SK-N-SH treated with all-trans-retinoic acid at 6 μM for 48 hours (cell line): ENCODE measurements around the gene SNX9.
"Not testable (repeated sequence)": the region's sequence is repeated elsewhere in the genome, so short reads cannot be mapped to it uniquely, and the experiment has no call there.

Source experiments
- ATAC-seq: fragments of 200-7000 bp; cut with Tn5 transposase; 3 replicates; pipeline ENCODE4 v1.9.1; 2020; ENCODE audit warnings: mild to moderate bottlenecking, moderate library complexity
- ARNTL ChIP-seq: fragments of 450-650 bp; formaldehyde crosslinking; IDR thresholded peaks from 2 replicates; pipeline ENCODE4 v1.5.0; 2020; ENCODE audit warnings: low read depth, mild to moderate bottlenecking, moderate library complexity, borderline replicate concordance
- BACH2 ChIP-seq: fragments of 250-450 bp; sonication (Bioruptor Pico); IDR thresholded peaks from 2 replicates; pipeline ENCODE4 v1.9.0; 2021; ENCODE audit warnings: mild to moderate bottlenecking, borderline replicate concordance
- CREB5 ChIP-seq: fragments of 250-450 bp; sonication (Bioruptor Pico); IDR thresholded peaks from 2 replicates; pipeline ENCODE4 v1.5.1; 2020; ENCODE audit warnings: low read depth, mild to moderate bottlenecking, moderate library complexity
- CSDC2 ChIP-seq: fragments of 250-450 bp; sonication (Bioruptor Pico); IDR thresholded peaks from 2 replicates; pipeline ENCODE4 v1.5.0; 2020; ENCODE audit warnings: mild to moderate bottlenecking, moderate library complexity
- ESRRG ChIP-seq: fragments of 250-450 bp; sonication (Bioruptor Pico); IDR thresholded peaks from 2 replicates; pipeline ENCODE4 v1.6.1; 2021; ENCODE audit warnings: mild to moderate bottlenecking
- GLIS3 ChIP-seq: fragments of 250-450 bp; sonication (Bioruptor Pico); IDR thresholded peaks from 2 replicates; pipeline ENCODE4 v1.5.0; 2020; ENCODE audit warnings: mild to moderate bottlenecking, moderate library complexity
- ISL1 ChIP-seq: fragments of 250-450 bp; sonication (Bioruptor Pico); IDR thresholded peaks from 2 replicates; pipeline ENCODE4 v2.1.2; 2022; ENCODE audit warnings: mild to moderate bottlenecking, moderate library complexity
- OSR1 ChIP-seq: fragments of 250-450 bp; sonication (Bioruptor Pico); IDR thresholded peaks from 2 replicates; pipeline ENCODE4 v1.8.0; 2022; ENCODE audit warnings: moderate library complexity, mild to moderate bottlenecking, inconsistent platforms
- POU6F1 ChIP-seq: fragments of 250-450 bp; sonication (Bioruptor Pico); IDR thresholded peaks from 2 replicates; pipeline ENCODE4 v1.8.0; 2021; ENCODE audit warnings: low read depth, mild to moderate bottlenecking, moderate library complexity, borderline replicate concordance
- RARB ChIP-seq: fragments of 250-450 bp; sonication (Bioruptor Pico); IDR thresholded peaks from 2 replicates; pipeline ENCODE4 v1.8.0; 2021; ENCODE audit warnings: mild to moderate bottlenecking, moderate library complexity
- TCF4 ChIP-seq: fragments of 250-450 bp; sonication (Bioruptor Pico); IDR thresholded peaks from 2 replicates; pipeline ENCODE4 v1.8.0; 2021; ENCODE audit warnings: mild to moderate bottlenecking, moderate library complexity, borderline replicate concordance
- TOX ChIP-seq: fragments of 250-450 bp; sonication (Bioruptor Pico); IDR thresholded peaks from 2 replicates; pipeline ENCODE4 v1.8.0; 2021; ENCODE audit warnings: mild to moderate bottlenecking, moderate library complexity, borderline replicate concordance
- TSHZ2 ChIP-seq: fragments of 250-450 bp; sonication (Bioruptor Pico); IDR thresholded peaks from 2 replicates; pipeline ENCODE4 v1.5.0; 2020; ENCODE audit warnings: mild to moderate bottlenecking, moderate library complexity
- ZFP3 ChIP-seq: fragments of 250-450 bp; sonication (Bioruptor Pico); IDR thresholded peaks from 2 replicates; pipeline ENCODE4 v1.5.0; 2020; ENCODE audit warnings: mild to moderate bottlenecking, moderate library complexity
- ZFP30 ChIP-seq: fragments of 450-650 bp; formaldehyde crosslinking; IDR thresholded peaks from 2 replicates; pipeline ENCODE4 v1.5.0; 2022; ENCODE audit warnings: mild to moderate bottlenecking, moderate library complexity
- ZNF565 ChIP-seq: fragments of 450-650 bp; formaldehyde crosslinking; conservative IDR thresholded peaks from 2 replicates; pipeline ENCODE4 v1.5.0; 2020; ENCODE audit warnings: low read depth, mild to moderate bottlenecking, moderate library complexity
- ZNF70 ChIP-seq: fragments of 450-650 bp; formaldehyde crosslinking; IDR thresholded peaks from 2 replicates; pipeline ENCODE4 v1.5.0; 2020; ENCODE audit warnings: mild to moderate bottlenecking, moderate library complexity
- TF ChIP-seq, protein P1 (sequence below): fragments of 250-450 bp; sonication (Bioruptor Pico); IDR thresholded peaks from 2 replicates; pipeline ENCODE4 v1.5.1; 2021; ENCODE audit warnings: mild to moderate bottlenecking, moderate library complexity
- TF ChIP-seq, protein P2 (sequence below): fragments of 250-450 bp; sonication (Bioruptor Pico); IDR thresholded peaks from 2 replicates; pipeline ENCODE4 v1.8.0; 2020; ENCODE audit warnings: mild to moderate bottlenecking, moderate library complexity, borderline replicate concordance

The SNX9 gene

DNA sequence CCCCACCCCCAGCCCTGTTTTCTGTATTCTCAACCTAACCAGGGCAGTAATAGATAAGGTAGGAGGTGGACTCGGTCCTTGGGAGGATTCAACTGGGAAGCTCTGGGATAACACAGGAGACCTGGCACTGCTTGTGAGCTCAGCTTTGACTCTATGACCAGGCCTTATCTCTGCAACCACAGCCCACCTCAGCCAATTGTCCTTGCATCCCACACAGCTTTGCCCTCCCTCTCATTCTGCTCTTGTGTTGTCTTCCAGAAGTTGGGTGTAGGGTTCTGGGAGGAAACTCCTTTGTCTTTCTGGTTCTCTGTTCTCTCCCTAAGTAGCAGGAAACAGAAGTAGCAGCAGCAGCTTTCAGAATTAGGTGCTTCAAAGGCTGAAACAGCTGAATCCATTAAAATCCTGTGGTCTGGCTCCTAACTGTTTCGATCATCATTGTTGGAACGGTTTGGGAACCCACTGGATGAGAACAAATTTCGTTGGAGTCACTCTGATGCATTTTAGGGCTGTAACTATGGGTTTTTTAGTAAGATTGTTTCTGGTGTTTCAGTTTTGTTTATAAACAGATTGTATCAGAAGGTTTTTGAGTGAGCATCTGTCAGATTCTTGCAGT is 32.4 kb upstream of the SNX9 start:
- ATAC-seq = no peak
- TF ChIP-seq RARB (CRISPR knock-in tag) (no peak), ESRRG (CRISPR knock-in tag) (no peak), ZNF565 (CRISPR knock-in tag) (no peak), CREB5 (CRISPR knock-in tag) (no peak), ISL1 (CRISPR knock-in tag) (no peak), GLIS3 (no peak), ZFP30 (no peak), POU6F1 (CRISPR knock-in tag) (no peak), CSDC2 (no peak)

- TF ChIP-seq TOX (CRISPR knock-in tag) = no peak
- TF ChIP-seq RARB (CRISPR knock-in tag) = no peak
- no peak for TF ChIP-seq ESRRG (CRISPR knock-in tag)
- TF ChIP-seq CREB5 (CRISPR knock-in tag) = no peak
- TF ChIP-seq ARNTL (CRISPR knock-in tag) = no peak
- TF ChIP-seq, protein P1, sequence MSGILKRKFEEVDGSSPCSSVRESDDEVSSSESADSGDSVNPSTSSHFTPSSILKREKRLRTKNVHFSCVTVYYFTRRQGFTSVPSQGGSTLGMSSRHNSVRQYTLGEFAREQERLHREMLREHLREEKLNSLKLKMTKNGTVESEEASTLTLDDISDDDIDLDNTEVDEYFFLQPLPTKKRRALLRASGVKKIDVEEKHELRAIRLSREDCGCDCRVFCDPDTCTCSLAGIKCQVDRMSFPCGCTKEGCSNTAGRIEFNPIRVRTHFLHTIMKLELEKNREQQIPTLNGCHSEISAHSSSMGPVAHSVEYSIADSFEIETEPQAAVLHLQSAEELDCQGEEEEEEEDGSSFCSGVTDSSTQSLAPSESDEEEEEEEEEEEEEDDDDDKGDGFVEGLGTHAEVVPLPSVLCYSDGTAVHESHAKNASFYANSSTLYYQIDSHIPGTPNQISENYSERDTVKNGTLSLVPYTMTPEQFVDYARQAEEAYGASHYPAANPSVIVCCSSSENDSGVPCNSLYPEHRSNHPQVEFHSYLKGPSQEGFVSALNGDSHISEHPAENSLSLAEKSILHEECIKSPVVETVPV (CRISPR knock-in tag) = no peak
- no peak for ATAC-seq
These were observed 31.6 kb upstream of the SNX9 start for GRCh38 chr6:157791450-157791849.

GRCh38 chr6:157792671-157793070 is 30.4 kb upstream of the SNX9 start:
- no peak for ATAC-seq
- TF ChIP-seq ARNTL (CRISPR knock-in tag) (no peak), GLIS3 (no peak), ZNF70 (no peak), TOX (CRISPR knock-in tag) (no peak), TCF4 (CRISPR knock-in tag) (no peak), POU6F1 (CRISPR knock-in tag) (no peak), ESRRG (CRISPR knock-in tag) (no peak), CSDC2 (no peak), RARB (CRISPR knock-in tag) (no peak), TSHZ2 (no peak), ZFP3 (CRISPR knock-in tag) (no peak), BACH2 (CRISPR knock-in tag) (no peak), OSR1 (CRISPR knock-in tag) (no peak), ZNF565 (CRISPR knock-in tag) (no peak), ZFP30 (no peak)
- TF ChIP-seq, protein P2, sequence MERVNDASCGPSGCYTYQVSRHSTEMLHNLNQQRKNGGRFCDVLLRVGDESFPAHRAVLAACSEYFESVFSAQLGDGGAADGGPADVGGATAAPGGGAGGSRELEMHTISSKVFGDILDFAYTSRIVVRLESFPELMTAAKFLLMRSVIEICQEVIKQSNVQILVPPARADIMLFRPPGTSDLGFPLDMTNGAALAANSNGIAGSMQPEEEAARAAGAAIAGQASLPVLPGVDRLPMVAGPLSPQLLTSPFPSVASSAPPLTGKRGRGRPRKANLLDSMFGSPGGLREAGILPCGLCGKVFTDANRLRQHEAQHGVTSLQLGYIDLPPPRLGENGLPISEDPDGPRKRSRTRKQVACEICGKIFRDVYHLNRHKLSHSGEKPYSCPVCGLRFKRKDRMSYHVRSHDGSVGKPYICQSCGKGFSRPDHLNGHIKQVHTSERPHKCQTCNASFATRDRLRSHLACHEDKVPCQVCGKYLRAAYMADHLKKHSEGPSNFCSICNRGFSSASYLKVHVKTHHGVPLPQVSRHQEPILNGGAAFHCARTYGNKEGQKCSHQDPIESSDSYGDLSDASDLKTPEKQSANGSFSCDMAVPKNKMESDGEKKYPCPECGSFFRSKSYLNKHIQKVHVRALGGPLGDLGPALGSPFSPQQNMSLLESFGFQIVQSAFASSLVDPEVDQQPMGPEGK = no peak
- TF ChIP-seq, protein P1 (CRISPR knock-in tag) = no peak

DNA sequence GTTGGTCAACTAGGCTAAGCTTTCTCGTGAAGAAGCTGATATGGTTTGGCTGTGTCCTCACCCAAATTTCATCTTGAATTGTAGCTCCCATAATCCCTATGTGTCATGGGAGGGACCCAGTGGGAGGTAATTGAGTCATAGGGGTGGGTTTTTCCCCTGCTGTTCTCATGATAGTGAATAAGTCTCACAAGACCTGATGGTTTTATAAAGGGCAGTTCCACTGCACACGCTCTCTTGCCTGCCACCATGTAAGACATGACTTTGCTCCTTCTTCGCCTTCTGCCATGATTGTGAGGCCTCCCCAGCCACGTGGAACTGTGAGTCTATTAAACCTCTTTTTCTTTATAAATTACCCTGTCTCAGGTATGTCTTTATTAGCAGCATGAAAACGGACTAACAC is 29.0 kb upstream of the SNX9 start:
- not testable (repeated sequence) for ATAC-seq
